ENCODE data around the gene GYS2.
A peak's percentile ranks its signal among the peaks of the same experiment; 100 is the strongest.

GYS2 gene

GRCh38 chr12:21509768-21510167 lies 94.9 kb downstream of the GYS2 start:
- no peak for DNase-seq (ENCODE audit: low read depth in 2 of 2, low spot score in 1 of 2)

GRCh38 chr12:21507849-21508248 lies 96.8 kb downstream of the GYS2 start:
- DNase-seq (ENCODE audit: low read depth in 2 of 2, low spot score in 1 of 2) = no peak

- no peak for DNase-seq (ENCODE audit: low read depth in 2 of 2, low spot score in 1 of 2)
Observed at GRCh38 chr12:21505888-21506287, 98.8 kb downstream of the GYS2 start.

- DNase-seq (ENCODE audit: low read depth in 2 of 2, low spot score in 1 of 2) = no peak
Observed at GRCh38 chr12:21502872-21503271, 101.8 kb downstream of the GYS2 start.

- DNase-seq (ENCODE audit: low read depth in 2 of 2, low spot score in 1 of 2) = peak; percentile 3 to 4
Observed at GRCh38 chr12:21502164-21502496, 102.5 kb downstream of the GYS2 start.

GRCh38 chr12:21501258-21502163 lies 103.1 kb downstream of the GYS2 start, which contains the start of the genes GOLT1B and RECQL:
Gene GOLT1B, plus strand, starts transcription at chr12:21501789. Its CDS starts 135 bp downstream, at chr12:21501924.
Gene RECQL, minus strand, starts transcription at chr12:21501635. Its CDS starts 2,065 bp downstream, at chr12:21499570.
- peak; percentile 74 to 77 for DNase-seq (ENCODE audit: low read depth in 2 of 2, low spot score in 1 of 2)

GRCh38 chr12:21500786-21501257 lies 103.8 kb downstream of the GYS2 start:
- peak in 1 of 2 donors; percentile 1 for DNase-seq (ENCODE audit: low read depth in 2 of 2, low spot score in 1 of 2)

- no peak for DNase-seq (ENCODE audit: low read depth in 2 of 2, low spot score in 1 of 2)
Observed at GRCh38 chr12:21499765-21500164, 104.9 kb downstream of the GYS2 start.

Data from stimulated activated CD8-positive, alpha-beta memory T cell treated with anti-CD3 and anti-CD28 coated beads, Interleukin-4, amount 100 ng/mL, for 4 hours (primary cell).